Panc1 (cell line): ENCODE data around the gene GRM4. TPM values are rescaled to one million over a fixed set of nuclear protein-coding genes. Genes with fewer than 3 reads are reported as not detected.

Experiments
- ATAC-seq: fragments of 200-7000 bp; cut with Tn5 transposase; 2 replicates; pipeline ENCODE4 v1.9.1; 2020; ENCODE audit warnings: mild to moderate bottlenecking, moderate library complexity
- BruUV-seq: library from RNA; stranded (reverse); fragments of 400-500 nt; replicated peaks from 2 replicates; lab custom pipeline; 2021; lab: Mats Ljungman, UMichigan
- CTCF ChIA-PET: fragments of 300-600 bp; sonication (Branson Sonifier 250); formaldehyde crosslinking; loops from one replicate; lab custom pipeline; 2022; ENCODE audit warnings: antibody characterized with exemption; lab: Charles Lee
- POLR2A ChIA-PET: fragments of 300-600 bp; sonication (Branson Sonifier 250); formaldehyde crosslinking; loops from one replicate; lab custom pipeline; 2022; ENCODE audit warnings: antibody characterized with exemption; lab: Charles Lee
- DNase-seq: peaks from one replicate; pipeline ENCODE4 v3.0.0-alpha.2; 2010; ENCODE audit warnings: low read depth, low spot score
- H3K27ac ChIP-seq: 2 replicates; pipeline ENCODE4 v1.5.1; 2011; ENCODE audit warnings: mild to moderate bottlenecking, low read length, inconsistent platforms
- H3K27me3 ChIP-seq: fragments of 200-500 bp; sonication (Bioruptor generic); 2 replicates; pipeline ENCODE4 v1.6.0; 2014; ENCODE audit warnings: low read length, inconsistent platforms; ENCODE audit not compliant: control insufficient read depth, insufficient read depth
- H3K36me3 ChIP-seq: fragments of 200-500 bp; sonication (Bioruptor generic); 2 replicates; pipeline ENCODE4 v1.5.1; 2014; ENCODE audit warnings: inconsistent platforms, mild to moderate bottlenecking, low read length, moderate library complexity; ENCODE audit not compliant: control insufficient read depth, insufficient read depth
- H3K4me1 ChIP-seq: 2 replicates; pipeline ENCODE4 v1.5.1; 2011; ENCODE audit warnings: inconsistent platforms, mild to moderate bottlenecking, low read length, moderate library complexity; ENCODE audit not compliant: control insufficient read depth, insufficient read depth
- H3K4me3 ChIP-seq, 2 experiments: 2 replicates each; pipeline ENCODE4 v1.5.1; 2011 to 2012; ENCODE audit warnings: low read depth in 2 of 2, low read length in 2 of 2, mild to moderate bottlenecking in 2 of 2, inconsistent platforms in 1 of 2, moderate library complexity in 1 of 2
- H3K9me3 ChIP-seq: fragments of 200-500 bp; sonication (Bioruptor generic); 2 replicates; pipeline ENCODE4 v1.5.1; 2014; ENCODE audit warnings: low read depth, mild to moderate bottlenecking, inconsistent platforms, low read length, moderate library complexity; ENCODE audit not compliant: control insufficient read depth, insufficient read depth
- TCF7L2 ChIP-seq: IDR thresholded peaks from 2 replicates; pipeline ENCODE4 v1.6.1; 2011; ENCODE audit warnings: mild to moderate bottlenecking, low read depth, low read length, inconsistent platforms
- in situ Hi-C: cut with HindIII; loops from 2 replicates; pipeline ENCODE4 v1.10.0; 2016; ENCODE audit warnings: low sequenced_read_pairs, low pct_unique_long_range_greater_than_20kb
- intact Hi-C: fragments of 100-400 bp; cut with micrococcal nuclease; formaldehyde crosslinking; loops from one replicate; pipeline ENCODE4 v1.10.0; 2022; ENCODE audit not compliant: unreplicated experiment
- total RNA-seq: library from RNA; stranded (reverse); gene quantifications from one replicate; pipeline ENCODE4 v1.2.1, GENCODE V29; 2021; ENCODE audit not compliant: unreplicated experiment
- TF ChIP-seq, protein P1 (sequence below), 2 experiments: IDR thresholded peaks; 2 replicates each; pipeline ENCODE4 v1.6.1; 2011 to 2012; ENCODE audit warnings: low read depth in 2 of 2, control low read depth in 1 of 2, low read length in 1 of 2, mild to moderate bottlenecking in 1 of 2, moderate library complexity in 1 of 2; ENCODE audit not compliant: insufficient read depth in 1 of 2
- TF ChIP-seq, protein P2 (sequence below): fragments of 450-650 bp; IDR thresholded peaks from 2 replicates; pipeline ENCODE4 v1.5.1; 2017; ENCODE audit warnings: mild to moderate bottlenecking

The GRM4 gene
- total RNA-seq, 1 experiment from 2014 or later: 1.3 TPM

DNA sequence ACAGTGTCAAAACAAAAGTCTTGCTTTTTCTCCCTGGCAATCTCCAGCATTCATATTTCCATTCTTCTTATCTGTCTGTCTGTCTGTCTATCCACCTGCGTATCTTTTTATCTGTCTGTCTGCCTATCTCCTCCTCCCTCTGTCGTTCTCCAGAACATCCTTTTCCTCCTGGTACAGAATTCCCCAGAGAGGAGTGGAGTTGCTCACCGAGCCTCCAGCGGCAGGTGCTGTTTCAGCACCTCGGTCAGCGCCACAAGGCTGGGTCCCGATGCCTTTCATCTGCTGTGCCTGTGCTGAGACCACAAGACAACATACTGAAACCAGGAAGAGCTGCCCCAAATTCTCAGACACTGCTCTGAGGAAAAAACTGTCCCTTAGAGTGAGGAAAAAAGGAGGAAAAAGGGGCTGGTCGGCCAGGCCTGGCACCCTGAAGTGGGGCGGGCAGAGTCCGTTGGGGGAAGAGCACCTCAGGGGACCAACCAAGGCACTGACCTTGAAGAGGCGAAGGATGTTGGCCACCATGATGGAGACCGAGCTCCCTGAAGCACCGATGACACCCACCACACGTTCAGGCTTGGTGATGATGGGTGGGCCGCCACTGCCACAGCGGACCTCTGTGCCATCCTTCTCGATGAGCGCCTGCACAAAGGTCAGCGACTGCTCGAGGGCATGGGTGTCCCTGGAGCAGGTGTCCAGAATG is 13.3 kb downstream of the GRM4 start:
- intact Hi-C loops: no loop called here
- Histone ChIP-seq H3K9me3 (no peaks in the 10 kb centered on the region), H3K4me1 (no peaks in the 10 kb centered on the region), H3K27me3 (no peaks in the 10 kb centered on the region), H3K36me3 (no peaks in the 10 kb centered on the region), H3K27ac (no peak overlapping the region), H3K4me3 (no peak overlapping the region)
- ATAC-seq: no peak
- in situ Hi-C loops: no loop called here
- TF ChIP-seq, protein P1, sequence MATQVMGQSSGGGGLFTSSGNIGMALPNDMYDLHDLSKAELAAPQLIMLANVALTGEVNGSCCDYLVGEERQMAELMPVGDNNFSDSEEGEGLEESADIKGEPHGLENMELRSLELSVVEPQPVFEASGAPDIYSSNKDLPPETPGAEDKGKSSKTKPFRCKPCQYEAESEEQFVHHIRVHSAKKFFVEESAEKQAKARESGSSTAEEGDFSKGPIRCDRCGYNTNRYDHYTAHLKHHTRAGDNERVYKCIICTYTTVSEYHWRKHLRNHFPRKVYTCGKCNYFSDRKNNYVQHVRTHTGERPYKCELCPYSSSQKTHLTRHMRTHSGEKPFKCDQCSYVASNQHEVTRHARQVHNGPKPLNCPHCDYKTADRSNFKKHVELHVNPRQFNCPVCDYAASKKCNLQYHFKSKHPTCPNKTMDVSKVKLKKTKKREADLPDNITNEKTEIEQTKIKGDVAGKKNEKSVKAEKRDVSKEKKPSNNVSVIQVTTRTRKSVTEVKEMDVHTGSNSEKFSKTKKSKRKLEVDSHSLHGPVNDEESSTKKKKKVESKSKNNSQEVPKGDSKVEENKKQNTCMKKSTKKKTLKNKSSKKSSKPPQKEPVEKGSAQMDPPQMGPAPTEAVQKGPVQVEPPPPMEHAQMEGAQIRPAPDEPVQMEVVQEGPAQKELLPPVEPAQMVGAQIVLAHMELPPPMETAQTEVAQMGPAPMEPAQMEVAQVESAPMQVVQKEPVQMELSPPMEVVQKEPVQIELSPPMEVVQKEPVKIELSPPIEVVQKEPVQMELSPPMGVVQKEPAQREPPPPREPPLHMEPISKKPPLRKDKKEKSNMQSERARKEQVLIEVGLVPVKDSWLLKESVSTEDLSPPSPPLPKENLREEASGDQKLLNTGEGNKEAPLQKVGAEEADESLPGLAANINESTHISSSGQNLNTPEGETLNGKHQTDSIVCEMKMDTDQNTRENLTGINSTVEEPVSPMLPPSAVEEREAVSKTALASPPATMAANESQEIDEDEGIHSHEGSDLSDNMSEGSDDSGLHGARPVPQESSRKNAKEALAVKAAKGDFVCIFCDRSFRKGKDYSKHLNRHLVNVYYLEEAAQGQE (IDR thresholded peaks at IDR 0.05; ENCODE audit: insufficient read depth in 1 of 2, low read depth in 2 of 2, low read length in 1 of 2): peak; percentile 98
- TF ChIP-seq TCF7L2: peak; percentile 46; the same call in 1 of the 2 replicates
- TF ChIP-seq, protein P2, sequence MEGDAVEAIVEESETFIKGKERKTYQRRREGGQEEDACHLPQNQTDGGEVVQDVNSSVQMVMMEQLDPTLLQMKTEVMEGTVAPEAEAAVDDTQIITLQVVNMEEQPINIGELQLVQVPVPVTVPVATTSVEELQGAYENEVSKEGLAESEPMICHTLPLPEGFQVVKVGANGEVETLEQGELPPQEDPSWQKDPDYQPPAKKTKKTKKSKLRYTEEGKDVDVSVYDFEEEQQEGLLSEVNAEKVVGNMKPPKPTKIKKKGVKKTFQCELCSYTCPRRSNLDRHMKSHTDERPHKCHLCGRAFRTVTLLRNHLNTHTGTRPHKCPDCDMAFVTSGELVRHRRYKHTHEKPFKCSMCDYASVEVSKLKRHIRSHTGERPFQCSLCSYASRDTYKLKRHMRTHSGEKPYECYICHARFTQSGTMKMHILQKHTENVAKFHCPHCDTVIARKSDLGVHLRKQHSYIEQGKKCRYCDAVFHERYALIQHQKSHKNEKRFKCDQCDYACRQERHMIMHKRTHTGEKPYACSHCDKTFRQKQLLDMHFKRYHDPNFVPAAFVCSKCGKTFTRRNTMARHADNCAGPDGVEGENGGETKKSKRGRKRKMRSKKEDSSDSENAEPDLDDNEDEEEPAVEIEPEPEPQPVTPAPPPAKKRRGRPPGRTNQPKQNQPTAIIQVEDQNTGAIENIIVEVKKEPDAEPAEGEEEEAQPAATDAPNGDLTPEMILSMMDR: no peak
- DNase-seq: no peak
- ChIA-PET POLR2A (no interaction called here), CTCF (interaction anchor here (0.7 kb wide), 1 partner anchor 322 kb away, joined by 3 read pairs; no protein-coding TSS in a partner anchor)
- BruUV-seq: no TSS peak

DNA sequence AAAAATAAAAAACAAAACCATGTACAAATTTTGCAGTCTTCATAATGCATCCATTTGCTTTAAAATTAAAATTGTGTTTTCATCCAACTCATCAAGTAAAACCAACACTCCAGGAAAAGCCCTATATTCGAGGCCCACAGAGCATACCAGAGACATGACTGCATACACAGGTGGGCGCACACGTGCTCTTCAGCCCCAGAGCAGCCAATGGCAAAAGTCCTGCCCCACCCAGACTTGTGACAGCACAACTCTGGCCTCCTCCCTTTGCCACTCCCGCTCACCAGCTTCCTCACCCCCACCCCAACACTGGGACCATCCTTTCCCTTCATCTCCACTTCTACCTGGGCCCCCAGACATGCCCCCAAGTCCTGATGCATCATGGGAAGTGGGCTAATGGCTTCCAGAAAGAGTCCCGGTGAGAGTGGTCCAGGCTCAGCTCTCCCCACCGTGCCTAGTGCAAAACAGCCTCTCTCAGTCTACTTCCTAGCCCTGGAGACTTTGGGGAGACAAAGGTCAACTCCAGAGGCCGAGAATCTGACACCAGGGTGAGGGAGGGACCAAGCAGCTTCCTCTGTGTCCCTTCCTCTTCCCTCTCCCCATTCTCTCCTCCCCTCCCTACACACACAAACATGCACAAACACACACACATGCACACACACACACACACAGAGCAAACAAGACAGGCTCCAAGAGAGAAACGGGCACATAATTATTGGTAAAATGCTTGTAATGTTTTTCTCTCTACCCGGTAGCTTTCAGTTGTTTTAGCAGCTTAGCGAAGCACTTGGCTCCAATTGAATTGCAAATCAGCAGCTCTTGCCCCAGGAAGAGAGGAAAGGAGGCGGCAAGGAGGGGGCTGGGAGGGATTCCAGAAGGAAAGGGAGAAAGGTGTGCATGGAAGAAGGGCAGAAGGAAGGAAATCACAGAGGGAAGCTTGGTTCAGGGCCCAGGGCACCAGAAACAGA is 14.3 kb downstream of the GRM4 start:
- no peak for DNase-seq
- Histone ChIP-seq H3K4me1 (no peaks in the 10 kb centered on the region), H3K27ac (no peak overlapping the region), H3K36me3 (no peaks in the 10 kb centered on the region), H3K9me3 (no peaks in the 10 kb centered on the region), H3K27me3 (no peaks in the 10 kb centered on the region), H3K4me3 (no peak overlapping the region)
- ChIA-PET POLR2A (no interaction called here), CTCF (interaction anchor here (0.7 kb wide), 1 partner anchor 321 kb away, joined by 3 read pairs; no protein-coding TSS in a partner anchor)
- TF ChIP-seq, protein P1 (IDR thresholded peaks at IDR 0.05; ENCODE audit: insufficient read depth in 1 of 2, low read depth in 2 of 2, low read length in 1 of 2): no peak
- TF ChIP-seq, protein P2: no peak
- intact Hi-C loops: no loop called here
- in situ Hi-C loops: no loop called here
- BruUV-seq: no TSS peak
- no peak for ATAC-seq
